Keratinocyte (primary cell): Measurements from ENCODE around the gene PKN2.

Experiments
- CTCF ChIP-seq, 3 experiments: IDR thresholded peaks in 1 of 3; conservative IDR thresholded peaks in 1 of 3; optimal IDR thresholded peaks in 1 of 3; 2 replicates in 2 of 3; 3 replicates in 1 of 3; pipeline versions ENCODE3 to v1.5.1; 2011; ENCODE audit warnings: low read length in 3 of 3, mild to moderate bottlenecking in 3 of 3, moderate library complexity in 2 of 3, control low read depth in 1 of 3, inconsistent platforms in 1 of 3; ENCODE audit not compliant: insufficient read depth in 2 of 3; ENCODE audit errors: extremely low read depth in 1 of 3
- EZH2 ChIP-seq: IDR thresholded peaks from one replicate; pipeline ENCODE4 v1.6.1; 2012; ENCODE audit warnings: inconsistent platforms, mild to moderate bottlenecking, low read length, moderate library complexity

- no peak for TF ChIP-seq CTCF (optimal IDR thresholded peaks at IDR 0.05 in 1 of 3, IDR thresholded peaks at IDR 0.05 in 1 of 3, conservative IDR thresholded peaks at IDR 0.05 in 1 of 3; ENCODE audit: extremely low read depth in 1 of 3, insufficient read depth in 2 of 3, low read length in 3 of 3)
- TF ChIP-seq EZH2: no peak
These were observed 69.4 kb downstream of the PKN2 start for GRCh38 chr1:88753506-88753905.
